SU-DHL-6 (cell line): Measurements from ENCODE around the gene ALDOB.

Source experiments
- CTCF ChIP-seq: fragments of 200-600 bp; sonication (generic); IDR thresholded peaks from one replicate; pipeline ENCODE4 v1.5.1; 2017; ENCODE audit warnings: antibody characterized with exemption, mild to moderate bottlenecking, low read length, moderate library complexity; ENCODE audit not compliant: insufficient read depth, poor library complexity, severe bottlenecking
- EZH2phosphoT487 ChIP-seq: fragments of 200-600 bp; sonication (generic), shearing (Covaris generic); conservative IDR thresholded peaks from 2 replicates; pipeline ENCODE4 v1.6.1; 2018; ENCODE audit warnings: mild to moderate bottlenecking, antibody characterized with exemption, low read length, moderate library complexity, mixed read lengths

- TF ChIP-seq EZH2phosphoT487 (no peak), CTCF (no peak)
These were observed 44.8 kb upstream of the ALDOB start for GRCh38 chr9:101480386-101480785.
